Stimulated activated effector memory CD8-positive, alpha-beta T cell treated with anti-CD3 and anti-CD28 coated beads, Interleukin-12 subunit alpha, Interleukin-12 subunit beta, amount 100 ng/mL, for 72 hours (primary cell): ENCODE results near the gene NCKAP5.

Experiments
- ATAC-seq: fragments of 150-1000 bp; cut with Tn5 transposase; 2 replicates; pipeline ENCODE4 v1.10.0; 2021
- DNase-seq, 2 donors: peaks; one replicate each; pipeline ENCODE4 v3.0.0; 2021 to 2022; ENCODE audit warnings: low spot score in 2 of 2
- H3K27ac Mint-ChIP-seq: one replicate; pipeline ENCODE4 v1.8.0; 2022; ENCODE audit warnings: mild to moderate bottlenecking, mixed read lengths
- H3K36me3 Mint-ChIP-seq: one replicate; pipeline ENCODE4 v1.8.0; 2022; ENCODE audit warnings: mild to moderate bottlenecking, mixed read lengths
- H3K4me1 Mint-ChIP-seq: one replicate; pipeline ENCODE4 v1.8.0; 2022; ENCODE audit warnings: mixed read lengths
- H3K4me3 Mint-ChIP-seq: one replicate; pipeline ENCODE4 v1.8.0; 2022; ENCODE audit warnings: mild to moderate bottlenecking, mixed read lengths
- H3K9me3 Mint-ChIP-seq: one replicate; pipeline ENCODE4 v1.8.0; 2022; ENCODE audit warnings: mixed read lengths

The NCKAP5 gene

DNA sequence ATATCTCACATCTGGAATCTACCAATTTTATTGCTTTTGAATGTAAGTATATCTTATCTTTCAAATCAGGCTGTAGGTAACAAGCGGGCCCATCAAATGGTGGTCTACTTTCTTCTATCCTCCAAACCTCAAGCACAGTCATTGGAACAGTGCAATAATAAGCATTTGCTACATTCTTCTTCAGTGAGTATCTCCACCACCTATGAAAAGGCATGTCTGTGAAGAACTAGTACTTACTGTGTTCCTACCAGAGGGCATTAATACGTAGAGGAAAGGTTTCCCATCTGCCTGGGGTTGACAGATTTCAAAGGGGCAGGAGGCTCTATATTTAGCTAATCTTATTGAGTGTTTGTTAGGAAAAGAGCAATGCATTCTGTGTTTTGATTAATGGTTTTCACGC, 411.1 kb downstream of the NCKAP5 start:
- H3K36me3 Mint-ChIP-seq, result no peaks in the 10 kb centered on the region
- no peak for DNase-seq
- no peak overlapping the region for H3K27ac Mint-ChIP-seq
- no peak for ATAC-seq
- no peak overlapping the region for H3K4me3 Mint-ChIP-seq
- H3K9me3 Mint-ChIP-seq, result peaks cover 11% of the 10 kb centered on the region
- no peaks in the 10 kb centered on the region for H3K4me1 Mint-ChIP-seq

DNA sequence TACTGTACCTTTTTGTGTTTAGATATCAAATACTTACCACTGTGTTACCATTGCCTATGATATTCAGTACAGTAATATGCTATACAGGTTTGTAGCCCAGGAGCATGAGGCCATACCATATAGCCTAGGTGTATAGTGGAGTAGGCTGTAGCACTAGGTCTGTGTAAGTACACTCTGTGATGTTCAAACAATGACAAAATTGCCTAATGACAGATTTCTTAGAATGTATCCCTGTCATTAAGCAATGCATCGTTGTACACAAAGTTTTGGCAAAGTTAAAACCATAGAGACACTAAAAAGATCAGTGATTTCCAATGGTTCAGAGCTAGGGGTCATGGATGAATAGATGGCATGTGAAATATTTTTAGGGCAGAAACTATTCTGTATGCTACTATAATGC, 415.5 kb downstream of the NCKAP5 start:
- H3K4me1 Mint-ChIP-seq, result no peaks in the 10 kb centered on the region
- H3K4me3 Mint-ChIP-seq, result no peak overlapping the region
- no peak overlapping the region for H3K27ac Mint-ChIP-seq
- H3K36me3 Mint-ChIP-seq, result no peaks in the 10 kb centered on the region
- H3K9me3 Mint-ChIP-seq, result peaks cover 11% of the 10 kb centered on the region
- no peak for DNase-seq
- ATAC-seq, result no peak

DNA sequence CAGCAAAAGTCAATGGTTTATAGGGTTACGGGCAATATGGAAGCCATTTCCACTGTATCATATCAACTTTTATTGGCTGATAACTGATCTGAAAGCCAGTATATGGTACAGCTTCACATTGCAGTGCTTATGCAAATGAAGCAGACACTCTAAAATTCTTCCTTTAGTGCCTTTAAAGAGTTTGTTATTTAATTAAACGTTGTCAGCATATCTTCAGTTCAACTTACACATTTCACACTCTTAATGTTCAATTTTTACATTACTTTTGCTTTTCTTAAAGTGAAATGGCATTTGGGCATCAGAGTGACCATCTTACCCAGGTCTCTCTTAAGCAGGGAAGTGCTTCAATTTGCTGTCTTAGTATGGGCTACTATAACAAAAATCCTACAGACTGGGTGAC, 420.1 kb downstream of the NCKAP5 start:
- Mint-ChIP-seq H3K4me3 (no peak overlapping the region), H3K27ac (no peak overlapping the region), H3K4me1 (no peaks in the 10 kb centered on the region), H3K36me3 (no peaks in the 10 kb centered on the region), H3K9me3 (peaks cover 6% of the 10 kb centered on the region)
- ATAC-seq, result no peak
- no peak for DNase-seq

DNA sequence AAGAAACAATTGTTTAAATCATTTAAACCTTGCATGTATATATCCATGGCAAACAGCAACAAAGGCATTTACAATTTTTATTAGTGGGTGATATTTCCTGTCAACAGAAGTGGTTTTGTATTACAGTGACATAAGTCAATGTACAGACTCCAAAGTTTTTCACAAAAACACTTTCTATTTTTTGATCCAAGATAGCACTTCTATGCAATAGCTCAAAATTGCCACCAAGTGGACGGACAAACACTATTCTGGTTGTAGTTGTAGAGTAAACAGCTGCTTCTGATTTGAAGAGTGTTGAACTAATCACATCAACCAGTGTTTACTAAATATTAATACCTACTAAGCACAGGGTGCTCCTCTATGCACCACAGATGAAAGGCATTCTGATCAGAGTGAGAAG, 421.4 kb downstream of the NCKAP5 start:
- no peak overlapping the region for H3K27ac Mint-ChIP-seq
- ATAC-seq, result no peak
- H3K4me3 Mint-ChIP-seq, result no peak overlapping the region
- H3K36me3 Mint-ChIP-seq, result no peaks in the 10 kb centered on the region
- peaks cover 6% of the 10 kb centered on the region for H3K9me3 Mint-ChIP-seq
- DNase-seq, result no peak
- H3K4me1 Mint-ChIP-seq, result no peaks in the 10 kb centered on the region

DNA sequence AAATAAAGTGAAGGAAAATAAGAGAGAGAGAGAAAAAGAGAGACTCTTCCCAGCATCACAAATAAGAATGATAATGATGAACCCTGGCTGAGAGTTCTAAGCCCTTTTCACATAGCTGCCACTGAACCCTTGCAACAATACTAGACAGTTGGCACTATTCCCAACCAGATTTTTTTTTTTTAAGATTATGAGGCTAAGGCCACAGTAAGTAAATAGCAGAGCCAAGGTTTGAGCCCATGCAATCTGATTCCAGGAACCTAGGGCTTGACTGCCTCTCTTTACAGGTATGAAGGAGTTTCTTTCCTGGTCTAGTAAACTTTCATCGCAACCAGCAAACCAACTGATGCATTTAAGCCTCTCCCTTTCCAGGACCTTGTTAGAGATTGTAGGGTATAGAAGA, 424.6 kb downstream of the NCKAP5 start:
- Mint-ChIP-seq H3K27ac (no peak overlapping the region), H3K36me3 (no peaks in the 10 kb centered on the region), H3K4me3 (no peak overlapping the region), H3K4me1 (no peaks in the 10 kb centered on the region), H3K9me3 (peaks cover 12% of the 10 kb centered on the region)
- DNase-seq (no peak), ATAC-seq (no peak)

DNA sequence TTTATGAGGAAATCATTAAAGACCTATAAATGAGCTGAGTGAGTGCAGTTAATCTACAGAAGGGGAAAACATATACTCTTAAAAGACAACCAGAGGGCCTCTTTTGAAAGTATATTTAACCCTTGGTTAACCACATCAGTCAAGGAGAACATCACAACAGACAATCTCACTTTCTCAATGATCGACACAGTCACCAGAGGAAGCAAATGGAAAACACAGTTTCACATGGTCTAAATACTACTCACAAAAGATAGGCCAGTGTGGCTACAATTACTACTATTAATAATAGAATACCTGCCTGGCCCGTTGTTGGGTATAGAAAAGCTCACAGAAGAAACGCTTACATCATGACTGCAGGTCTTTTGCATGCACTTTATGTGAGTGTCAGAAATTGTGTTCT, 426.2 kb downstream of the NCKAP5 start:
- Mint-ChIP-seq H3K4me3 (no peak overlapping the region), H3K9me3 (peaks cover 12% of the 10 kb centered on the region), H3K27ac (no peak overlapping the region), H3K36me3 (no peaks in the 10 kb centered on the region), H3K4me1 (no peaks in the 10 kb centered on the region)
- ATAC-seq (no peak), DNase-seq (no peak)

DNA sequence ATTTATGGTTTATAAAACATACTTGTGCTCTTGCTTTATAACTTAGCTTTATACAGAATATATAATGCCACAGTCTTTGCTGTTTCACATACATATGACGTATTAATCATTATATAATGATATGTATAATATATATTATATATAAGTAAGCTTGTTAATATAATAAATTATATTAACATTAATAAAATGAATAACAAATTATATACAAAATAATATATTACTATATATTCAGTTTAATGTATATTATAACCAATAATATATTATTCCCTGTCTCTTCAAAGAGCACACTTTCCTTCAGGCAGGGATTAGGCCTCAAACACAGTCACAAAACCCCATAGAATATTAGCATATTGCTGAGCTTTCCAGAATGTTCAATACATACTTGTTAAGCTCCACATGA, 427.6 kb downstream of the NCKAP5 start:
- H3K9me3 Mint-ChIP-seq, result peaks cover 12% of the 10 kb centered on the region
- H3K4me3 Mint-ChIP-seq, result no peak overlapping the region
- H3K4me1 Mint-ChIP-seq, result no peaks in the 10 kb centered on the region
- DNase-seq (no peak), ATAC-seq (no peak)
- no peak overlapping the region for H3K27ac Mint-ChIP-seq
- no peaks in the 10 kb centered on the region for H3K36me3 Mint-ChIP-seq

DNA sequence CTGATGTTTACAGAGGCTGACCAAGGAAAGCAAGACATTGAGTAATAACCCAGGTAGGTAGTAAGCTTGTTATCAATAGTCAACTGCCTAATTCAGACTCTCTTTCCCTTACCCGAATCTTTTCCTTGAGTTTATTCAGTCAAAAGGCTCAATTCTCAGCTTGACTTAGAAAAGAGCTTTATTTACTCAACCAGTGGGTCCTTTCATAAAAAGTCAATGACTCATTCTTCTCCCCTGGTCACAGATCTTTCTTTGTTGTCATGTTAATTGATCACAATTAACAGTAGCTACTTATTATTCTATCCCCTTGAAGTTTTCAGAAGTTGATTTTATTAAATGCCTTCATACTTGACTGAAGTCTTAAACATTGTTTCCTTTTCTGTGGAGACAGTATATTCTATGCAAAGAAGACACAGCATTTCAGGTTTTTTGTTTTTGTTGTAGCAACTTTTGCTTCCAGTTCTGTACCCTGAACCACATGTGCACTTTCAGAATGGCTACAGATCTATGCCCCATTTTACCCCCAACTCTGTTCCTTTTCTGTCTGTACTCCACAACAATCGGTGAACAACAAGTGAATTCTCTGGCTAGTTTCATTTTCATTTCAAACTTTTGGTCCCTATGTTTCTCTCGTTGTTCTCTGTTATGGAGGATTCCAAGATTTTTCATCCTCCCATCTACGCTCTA, 428.3 kb downstream of the NCKAP5 start:
- Mint-ChIP-seq H3K4me3 (no peak overlapping the region), H3K27ac (no peak overlapping the region), H3K36me3 (no peaks in the 10 kb centered on the region), H3K4me1 (no peaks in the 10 kb centered on the region), H3K9me3 (peaks cover 14% of the 10 kb centered on the region)
- DNase-seq (no peak), ATAC-seq (no peak)

DNA sequence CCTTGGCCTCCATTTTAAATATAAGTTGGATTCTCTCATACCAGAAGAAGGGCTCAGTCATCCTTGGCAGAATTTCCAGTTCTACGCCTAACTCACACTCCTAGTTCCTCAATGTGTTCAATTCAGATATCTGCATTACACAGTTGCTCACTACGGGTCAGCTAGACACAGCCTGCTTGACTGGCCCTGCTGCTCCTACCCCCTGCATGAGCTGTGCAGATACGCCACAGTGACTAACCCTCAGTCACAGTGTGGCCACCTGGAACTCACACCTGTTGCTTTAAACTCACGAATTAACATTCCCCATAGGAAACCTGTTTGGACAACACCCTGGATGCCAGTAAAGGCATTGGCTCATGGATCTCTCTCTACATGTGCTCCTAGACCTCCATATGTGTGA, 429.6 kb downstream of the NCKAP5 start:
- DNase-seq (no peak), ATAC-seq (no peak)
- Mint-ChIP-seq H3K4me1 (no peaks in the 10 kb centered on the region), H3K27ac (no peak overlapping the region), H3K4me3 (no peak overlapping the region), H3K36me3 (no peaks in the 10 kb centered on the region), H3K9me3 (peaks cover 12% of the 10 kb centered on the region)

DNA sequence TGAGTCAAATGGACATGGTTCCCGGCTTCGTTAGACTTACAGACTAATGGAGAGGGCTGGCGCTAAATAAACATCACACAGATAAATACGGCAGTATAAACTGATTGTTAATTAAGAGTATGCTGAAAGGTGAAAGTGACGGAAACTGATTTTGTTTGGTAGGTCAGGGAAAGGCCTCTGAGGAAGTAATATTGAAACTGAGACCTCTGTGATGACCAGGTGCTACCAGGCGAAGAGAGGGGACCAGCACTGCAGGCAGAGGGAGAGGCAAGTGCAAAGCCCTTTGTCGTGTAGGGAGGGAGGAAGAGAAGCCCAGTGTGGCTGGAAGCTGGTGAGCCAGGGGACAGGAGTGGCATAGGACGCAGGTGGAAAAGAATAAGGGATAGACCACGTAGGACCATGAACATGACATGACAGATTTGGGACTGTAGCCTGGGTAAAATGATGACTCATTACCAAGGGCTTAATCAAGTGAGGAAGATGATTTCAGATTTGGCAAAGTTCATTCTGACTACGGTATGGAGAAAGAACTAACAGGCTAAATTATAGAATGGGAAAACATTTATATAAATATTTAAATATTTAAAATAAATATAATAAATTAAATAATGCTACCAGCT, 433.1 kb downstream of the NCKAP5 start:
- Mint-ChIP-seq H3K9me3 (peaks cover 11% of the 10 kb centered on the region), H3K36me3 (no peaks in the 10 kb centered on the region), H3K27ac (no peak overlapping the region), H3K4me1 (no peaks in the 10 kb centered on the region), H3K4me3 (no peak overlapping the region)
- DNase-seq (no peak), ATAC-seq (no peak)

DNA sequence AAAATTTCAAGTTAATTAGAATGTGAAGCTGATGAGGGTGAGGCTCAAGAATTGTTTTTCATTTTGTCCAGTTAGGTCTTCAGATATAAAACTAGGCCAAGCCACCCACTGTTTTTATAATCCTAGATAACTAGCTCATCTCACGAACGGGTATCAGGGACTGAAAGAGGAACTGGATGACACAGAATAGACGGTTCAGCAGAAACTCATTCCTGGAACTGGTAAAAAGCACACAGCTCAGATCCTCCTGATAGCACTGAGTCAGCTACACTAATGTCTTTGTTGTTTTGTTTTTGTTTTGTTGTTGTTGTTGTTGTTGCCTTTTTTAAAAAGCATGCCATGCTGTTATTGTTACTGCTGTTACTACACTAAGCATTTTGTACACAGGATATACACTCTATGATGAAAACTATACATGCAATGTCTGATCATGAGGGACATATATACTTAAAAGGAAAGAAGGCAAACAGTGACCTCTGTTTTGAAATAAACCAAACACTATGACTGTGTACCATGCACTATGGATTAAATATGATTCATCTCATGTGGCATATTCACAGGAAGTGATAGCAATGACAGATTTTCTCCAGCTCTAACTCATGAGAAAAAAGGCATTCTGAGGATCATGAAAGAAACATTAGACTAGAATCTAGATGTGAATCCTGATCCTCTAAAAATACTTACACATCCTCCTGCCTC, 437.6 kb downstream of the NCKAP5 start:
- Mint-ChIP-seq H3K4me3 (no peak overlapping the region), H3K4me1 (no peaks in the 10 kb centered on the region), H3K9me3 (peaks cover 8% of the 10 kb centered on the region), H3K36me3 (no peaks in the 10 kb centered on the region), H3K27ac (no peak overlapping the region)
- DNase-seq (no peak), ATAC-seq (no peak)

DNA sequence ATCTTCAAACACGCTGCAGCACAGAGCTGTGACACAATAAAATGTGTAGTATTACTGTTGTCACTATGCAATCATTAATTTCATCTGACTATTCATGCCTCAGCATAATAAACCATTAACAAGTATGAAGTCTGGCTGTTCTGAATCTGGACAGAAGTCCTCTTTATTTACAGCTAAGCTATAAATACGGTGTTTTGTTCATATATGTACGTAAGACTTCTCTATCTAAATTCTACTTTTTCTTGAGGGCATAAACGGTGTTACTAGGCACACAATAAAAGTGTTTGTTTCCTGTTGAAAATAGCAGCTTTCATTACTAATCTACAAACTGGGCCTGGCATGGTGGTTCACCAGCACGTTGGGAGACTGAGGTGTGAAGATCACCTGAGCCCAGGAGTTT, 443.8 kb downstream of the NCKAP5 start:
- Mint-ChIP-seq H3K9me3 (peaks cover 2% of the 10 kb centered on the region), H3K4me1 (no peaks in the 10 kb centered on the region), H3K4me3 (no peak overlapping the region), H3K27ac (no peak overlapping the region), H3K36me3 (no peaks in the 10 kb centered on the region)
- DNase-seq, result no peak
- no peak for ATAC-seq

DNA sequence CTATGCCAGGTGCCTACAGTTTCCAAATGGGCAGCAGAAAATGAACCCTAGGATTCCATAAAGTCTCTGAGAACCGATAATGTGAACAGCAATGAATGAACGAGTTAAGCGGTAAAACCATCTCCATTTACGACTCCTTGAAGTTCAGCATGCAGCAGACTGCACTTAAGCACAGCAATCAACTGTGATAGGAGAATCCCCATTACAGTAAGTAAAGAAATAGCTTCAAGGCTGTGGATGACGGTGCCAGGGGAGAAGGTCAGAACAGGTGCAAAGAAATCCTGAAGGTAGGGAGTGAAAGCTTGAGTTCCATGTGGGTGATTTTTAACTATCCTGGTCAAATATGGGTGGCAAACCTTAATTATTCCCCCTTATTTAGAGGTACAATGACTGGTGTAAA, 444.4 kb downstream of the NCKAP5 start:
- H3K27ac Mint-ChIP-seq, result no peak overlapping the region
- ATAC-seq (no peak), DNase-seq (no peak)
- H3K36me3 Mint-ChIP-seq, result no peaks in the 10 kb centered on the region
- no peaks in the 10 kb centered on the region for H3K4me1 Mint-ChIP-seq
- H3K4me3 Mint-ChIP-seq, result no peak overlapping the region
- H3K9me3 Mint-ChIP-seq, result peaks cover 2% of the 10 kb centered on the region

DNA sequence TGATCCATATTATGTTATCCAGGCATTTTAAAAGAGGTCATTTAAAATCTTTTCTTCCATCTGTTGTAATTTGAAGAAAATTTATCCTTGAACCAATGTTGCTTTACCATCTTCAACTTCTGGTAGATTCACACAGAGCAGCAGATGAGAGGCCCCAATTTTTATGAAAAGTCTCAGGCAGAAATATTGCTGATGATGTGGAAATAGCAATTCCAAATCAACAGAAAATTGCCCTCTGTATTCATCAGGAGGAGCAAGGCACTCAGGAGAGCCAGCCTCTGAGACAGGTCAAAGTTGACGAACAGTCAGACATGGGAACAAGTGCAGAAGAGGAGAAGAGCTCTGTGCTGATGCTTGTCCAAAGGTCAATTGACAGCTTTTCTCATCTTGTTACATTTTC, 444.9 kb downstream of the NCKAP5 start:
- Mint-ChIP-seq H3K27ac (no peak overlapping the region), H3K4me3 (no peak overlapping the region), H3K4me1 (no peaks in the 10 kb centered on the region), H3K9me3 (peaks cover 2% of the 10 kb centered on the region), H3K36me3 (no peaks in the 10 kb centered on the region)
- DNase-seq (no peak), ATAC-seq (no peak)

DNA sequence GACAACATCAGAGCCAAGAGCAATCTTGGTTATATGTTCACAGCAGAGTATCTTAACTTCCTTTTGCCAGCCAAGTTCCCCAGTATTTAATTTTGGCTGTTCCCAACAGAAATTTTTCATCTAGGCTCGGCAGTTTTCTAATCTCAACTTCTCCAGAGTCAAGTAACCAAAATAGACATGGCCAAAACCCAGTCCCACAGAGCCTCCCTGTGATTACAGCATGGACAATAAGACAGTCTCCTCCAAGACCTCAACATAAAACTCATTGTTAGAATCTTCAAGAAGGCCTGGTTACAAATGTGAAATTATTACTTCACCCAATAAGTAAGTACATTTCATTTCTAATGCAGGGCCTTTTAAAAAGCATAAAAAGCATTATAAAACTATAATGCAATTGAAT, 445.7 kb downstream of the NCKAP5 start:
- ATAC-seq, result no peak
- no peak for DNase-seq
- no peaks in the 10 kb centered on the region for H3K36me3 Mint-ChIP-seq
- H3K4me3 Mint-ChIP-seq, result no peak overlapping the region
- H3K27ac Mint-ChIP-seq, result no peak overlapping the region
- H3K9me3 Mint-ChIP-seq, result peaks cover 2% of the 10 kb centered on the region
- no peaks in the 10 kb centered on the region for H3K4me1 Mint-ChIP-seq

DNA sequence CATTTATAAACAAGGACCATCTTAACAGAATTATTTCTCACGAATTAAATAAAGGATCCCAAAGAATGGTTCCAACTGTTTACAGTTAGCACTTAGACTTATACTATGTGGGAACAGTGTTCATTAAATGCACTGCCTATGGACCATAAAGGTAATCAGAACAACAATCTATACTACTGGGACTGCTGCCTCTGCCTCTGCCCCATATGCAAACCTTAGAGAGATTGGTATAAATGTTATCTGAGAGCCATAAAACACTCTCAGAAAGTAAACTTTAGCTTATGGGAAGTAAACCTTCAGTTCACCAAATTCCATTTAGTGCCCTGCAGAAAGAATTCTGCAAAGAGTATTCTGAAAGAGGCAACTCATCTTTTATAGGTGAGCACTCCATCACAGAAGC, 448.0 kb downstream of the NCKAP5 start:
- no peaks in the 10 kb centered on the region for H3K36me3 Mint-ChIP-seq
- ATAC-seq, result no peak
- DNase-seq, result no peak
- no peaks in the 10 kb centered on the region for H3K4me1 Mint-ChIP-seq
- H3K27ac Mint-ChIP-seq, result no peak overlapping the region
- H3K9me3 Mint-ChIP-seq, result no peaks in the 10 kb centered on the region
- no peak overlapping the region for H3K4me3 Mint-ChIP-seq
